HG03039 (cell line): ENCODE data around the gene SMYD3.
"Not testable (repeated sequence)": the region's sequence is repeated elsewhere in the genome, so short reads cannot be mapped to it uniquely, and the experiment has no call there.

Source experiments
- ATAC-seq: cut with Tn5 transposase; IDR thresholded peaks from one replicate; pipeline ENCODE4 v1.9.1; 2021; ENCODE audit warnings: mild to moderate bottlenecking, moderate library complexity; ENCODE audit not compliant: unreplicated experiment

Gene SMYD3

DNA sequence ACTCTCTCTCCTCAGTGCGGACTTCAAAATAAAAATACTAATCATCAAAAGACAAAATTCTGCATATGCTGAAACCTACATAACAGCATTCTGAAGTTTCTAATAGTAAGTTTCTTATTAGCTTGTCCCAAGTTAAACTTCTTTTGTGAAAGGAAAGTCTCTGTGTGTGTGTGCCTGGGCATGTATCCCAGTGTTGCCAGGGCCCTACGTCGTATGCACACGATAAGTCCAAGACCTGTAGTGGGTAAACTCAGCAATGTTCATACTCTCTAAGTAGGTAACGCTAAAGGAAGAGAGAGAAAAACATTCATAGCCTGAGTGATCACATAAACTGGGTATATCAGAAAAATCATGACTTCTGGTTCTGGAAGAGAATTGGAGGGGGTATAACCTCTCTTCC is 465.7 kb downstream of the SMYD3 start:
- no peak for ATAC-seq

DNA sequence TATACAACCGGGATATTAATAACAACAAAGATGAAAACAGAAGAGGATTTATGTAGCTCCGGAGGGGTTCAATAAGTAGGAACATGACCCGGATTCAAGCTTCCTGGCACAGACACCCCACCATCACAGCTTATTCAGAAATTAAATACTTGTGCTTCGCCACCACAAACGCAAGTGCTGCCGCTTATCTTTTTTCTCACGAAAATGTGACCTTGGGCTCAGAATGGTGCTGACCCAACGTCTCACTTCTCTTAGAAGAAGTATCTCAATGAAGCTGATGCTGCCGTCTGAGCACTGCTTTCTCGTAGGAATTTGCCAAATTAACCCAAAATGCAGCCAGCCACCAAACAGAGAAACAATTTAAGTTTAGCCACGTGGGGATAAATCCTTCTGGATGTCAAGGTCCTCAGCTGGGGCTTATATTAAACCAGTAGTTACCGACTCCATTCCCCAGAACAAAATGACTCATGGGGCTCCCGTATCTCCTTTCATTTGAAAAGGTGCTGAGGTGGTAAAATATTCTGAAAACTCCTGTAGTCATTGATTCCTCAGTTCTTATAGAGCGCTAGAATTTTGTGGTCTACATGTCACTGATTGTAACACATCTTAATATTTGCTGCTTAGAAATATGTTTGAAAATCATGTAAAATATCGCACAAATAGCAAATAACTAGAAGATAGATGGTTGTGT is 466.7 kb downstream of the SMYD3 start:
- no peak for ATAC-seq

GRCh38 chr1:246039584-246039983 is 467.5 kb downstream of the SMYD3 start:
- ATAC-seq, result no peak

DNA sequence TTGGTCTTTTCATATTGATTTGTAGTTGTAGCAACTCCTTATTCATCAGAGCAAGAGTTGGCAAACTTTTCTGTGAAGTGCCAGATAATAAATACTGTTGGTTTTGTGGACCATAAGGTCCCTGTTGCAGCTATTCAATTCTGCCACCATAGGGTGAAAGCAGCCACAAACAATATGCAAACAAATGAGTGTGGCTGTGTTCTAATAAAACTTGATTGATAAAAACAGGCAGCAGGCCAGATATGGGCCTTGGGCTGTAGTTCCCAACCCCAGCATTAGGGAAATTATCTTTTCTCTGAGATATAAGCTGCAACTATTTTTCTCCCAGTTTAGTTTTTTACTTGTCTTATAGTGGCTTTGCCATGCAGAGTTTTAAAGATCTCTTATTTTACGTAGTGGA is 469.2 kb downstream of the SMYD3 start:
- ATAC-seq, result no peak

DNA sequence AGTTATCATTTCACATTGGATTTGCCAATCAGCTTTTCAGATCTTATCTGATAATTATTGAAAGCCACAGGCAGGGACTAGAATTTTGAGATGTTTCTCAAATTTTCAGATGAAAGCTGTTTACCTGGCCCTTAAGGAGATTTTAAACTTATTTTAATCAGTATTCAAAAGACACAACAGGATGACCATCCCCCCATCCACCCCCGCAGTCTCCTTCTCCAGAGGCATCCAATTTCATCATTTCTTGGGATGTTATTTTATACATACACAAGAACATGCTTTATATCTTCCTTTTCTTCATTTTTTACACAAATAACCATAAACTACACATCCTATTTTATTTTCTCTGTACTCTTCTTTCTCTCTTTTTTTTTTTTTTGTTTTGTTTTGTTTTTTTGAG is 470.9 kb downstream of the SMYD3 start:
- ATAC-seq, result no peak

DNA sequence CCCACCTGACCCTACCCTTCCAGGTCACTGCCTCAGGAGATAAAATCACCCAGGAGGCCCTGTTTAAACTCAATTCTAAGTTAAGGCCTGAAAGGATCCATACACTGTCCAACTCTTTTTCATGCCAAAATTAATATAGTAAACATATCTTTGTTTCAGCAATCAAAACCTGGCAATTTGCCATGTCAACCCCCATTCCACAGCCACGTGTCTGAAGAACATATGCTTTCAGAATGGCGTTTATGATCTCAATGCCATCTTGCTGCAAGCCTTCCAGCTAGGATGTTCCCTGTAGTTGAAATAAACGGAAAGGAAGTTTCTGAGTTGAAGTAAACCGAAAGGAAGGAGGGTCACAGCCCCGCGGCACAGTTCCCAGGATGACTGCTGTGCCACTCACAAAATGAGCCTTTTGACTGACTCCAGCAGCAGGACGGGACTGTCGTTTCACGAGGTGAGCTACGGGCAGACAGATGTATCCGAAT is 472.0 kb downstream of the SMYD3 start:
- no peak for ATAC-seq

DNA sequence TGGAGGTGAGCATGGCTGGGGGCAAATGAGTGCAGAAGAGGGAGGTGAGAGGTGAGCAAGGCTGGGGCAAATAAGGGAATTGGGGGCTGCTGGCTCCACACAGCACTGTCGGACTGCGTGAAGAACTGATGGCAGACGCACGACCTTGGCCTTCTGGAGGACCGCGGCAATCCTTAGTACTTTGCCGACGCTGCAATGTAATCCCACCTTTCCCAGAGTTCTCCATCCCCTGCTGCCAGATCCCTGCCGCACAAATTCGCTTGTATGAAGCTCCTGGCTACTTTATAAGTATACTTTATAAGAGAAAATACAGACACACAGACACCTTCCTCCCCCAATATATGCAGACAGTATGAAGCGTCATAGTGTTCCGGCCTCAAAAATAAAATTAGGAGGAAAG is 472.4 kb downstream of the SMYD3 start:
- ATAC-seq, result no peak

- ATAC-seq, result no peak
Observed at GRCh38 chr1:246032984-246033383, 474.1 kb downstream of the SMYD3 start.

DNA sequence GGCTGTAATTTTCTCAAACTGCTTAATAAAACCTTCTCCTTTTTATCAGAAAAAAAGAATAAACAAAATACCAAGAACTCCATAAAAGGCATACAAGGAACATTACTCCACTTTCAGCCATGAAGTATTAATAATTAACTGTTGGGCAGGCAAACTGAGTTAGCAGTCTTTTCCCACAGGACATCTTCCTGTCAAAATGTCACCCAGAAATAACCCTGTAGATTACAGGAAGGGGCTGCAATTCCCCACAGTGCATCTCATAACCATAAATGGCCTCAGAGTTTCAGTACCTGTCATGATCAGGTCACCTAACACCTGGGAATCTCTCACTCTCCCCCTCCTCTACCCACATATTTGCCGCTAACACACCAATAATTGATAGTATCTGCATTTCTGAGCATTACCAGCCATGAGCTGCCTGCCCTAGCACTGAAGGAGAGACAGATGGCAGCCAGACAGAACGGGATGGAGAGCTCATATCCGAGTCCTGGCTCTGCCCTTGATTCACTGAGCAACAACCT is 475.0 kb downstream of the SMYD3 start:
- no peak for ATAC-seq

DNA sequence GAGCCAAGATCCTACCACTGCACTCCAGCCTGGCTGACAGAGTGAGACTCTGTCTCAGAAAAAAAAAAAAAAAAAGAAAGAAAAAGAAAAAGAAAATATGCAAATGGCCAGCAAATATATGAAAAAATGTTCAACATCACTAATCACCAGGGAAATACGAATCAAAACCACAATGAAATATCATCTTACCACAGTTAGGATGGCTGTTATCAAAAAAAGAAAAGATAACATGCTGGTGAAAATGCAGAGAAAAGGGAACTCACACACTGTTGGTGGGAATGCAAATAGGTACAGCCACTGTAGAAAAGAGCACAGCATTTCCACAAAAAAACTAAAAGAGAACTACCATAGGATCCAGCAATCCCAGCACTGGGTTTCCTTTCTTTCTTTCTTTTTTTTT is 477.5 kb downstream of the SMYD3 start:
- ATAC-seq, result no peak

GRCh38 chr1:246024118-246024517 is 483.0 kb downstream of the SMYD3 start:
- ATAC-seq, result not testable (repeated sequence)

GRCh38 chr1:246020211-246020954 is 486.7 kb downstream of the SMYD3 start:
- peak; percentile 46 for ATAC-seq

DNA sequence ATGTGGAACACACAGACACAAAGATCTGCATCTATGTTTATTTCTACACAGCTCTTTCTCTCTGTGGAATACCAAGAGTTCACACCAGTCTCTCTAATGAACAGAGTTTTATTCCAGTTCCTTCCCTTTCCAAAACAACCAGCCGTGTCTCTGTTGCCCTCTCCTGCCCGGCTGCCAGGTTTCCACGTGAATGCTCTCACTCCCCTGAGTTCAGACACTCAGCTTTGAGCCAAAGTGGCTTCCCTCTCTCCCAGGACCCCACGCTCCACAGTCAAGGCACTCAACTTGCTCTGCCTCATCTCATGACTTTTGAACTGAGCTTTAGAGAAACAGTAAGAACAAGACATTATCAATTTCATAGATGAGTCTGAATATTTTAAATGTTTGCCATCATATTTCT is 488.9 kb downstream of the SMYD3 start:
- ATAC-seq, result no peak

GRCh38 chr1:246012341-246012740 is 494.7 kb downstream of the SMYD3 start:
- ATAC-seq, result no peak

DNA sequence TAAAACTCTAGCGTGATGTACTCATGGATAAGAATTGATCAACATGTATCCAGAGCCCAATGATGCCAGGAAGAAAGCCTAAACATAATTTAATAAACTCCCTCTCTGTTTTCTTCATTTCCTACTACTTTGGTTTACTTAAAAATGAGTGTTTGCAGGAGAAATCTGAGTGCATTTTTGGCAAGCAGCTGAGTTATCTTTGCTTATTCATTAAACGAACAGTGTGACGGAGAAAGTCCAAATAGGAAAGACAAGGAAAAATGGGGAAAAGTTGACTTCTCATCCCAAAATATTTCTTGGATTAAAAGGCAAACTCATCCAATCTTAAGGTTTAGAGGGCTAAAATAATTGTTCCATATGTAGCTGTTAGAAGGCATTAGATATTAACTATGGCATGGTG is 496.7 kb downstream of the SMYD3 start:
- ATAC-seq, result no peak

DNA sequence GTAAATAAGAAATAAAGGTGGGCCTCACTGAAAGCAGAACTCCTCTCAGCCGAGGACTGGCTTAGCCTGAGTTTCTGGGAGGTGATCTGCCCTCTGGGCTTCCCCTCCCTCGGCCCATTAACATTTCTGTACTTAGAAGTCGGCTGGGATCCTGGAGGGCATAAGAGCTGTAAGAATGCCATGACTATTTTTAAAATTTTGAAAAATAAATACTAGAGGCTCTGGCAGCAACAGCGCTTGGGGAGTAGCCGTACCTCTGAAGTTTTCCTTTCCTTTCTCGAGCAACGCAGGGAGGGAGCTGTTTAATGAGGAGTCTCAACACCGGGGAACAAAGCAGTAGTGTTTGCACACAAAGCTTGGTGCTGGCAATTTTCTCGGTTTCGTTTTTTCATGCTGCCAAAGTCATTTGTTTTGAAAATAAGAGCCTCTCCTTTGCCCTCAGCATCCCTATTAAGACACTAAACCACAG is 498.7 kb downstream of the SMYD3 start:
- ATAC-seq, result no peak

- no peak for ATAC-seq
Observed at GRCh38 chr1:246005067-246005466, 502.0 kb downstream of the SMYD3 start.

- ATAC-seq, result no peak
Observed at GRCh38 chr1:246004301-246004700, 502.8 kb downstream of the SMYD3 start.

- ATAC-seq, result no peak
Observed at GRCh38 chr1:246003442-246003730, 503.7 kb downstream of the SMYD3 start.

DNA sequence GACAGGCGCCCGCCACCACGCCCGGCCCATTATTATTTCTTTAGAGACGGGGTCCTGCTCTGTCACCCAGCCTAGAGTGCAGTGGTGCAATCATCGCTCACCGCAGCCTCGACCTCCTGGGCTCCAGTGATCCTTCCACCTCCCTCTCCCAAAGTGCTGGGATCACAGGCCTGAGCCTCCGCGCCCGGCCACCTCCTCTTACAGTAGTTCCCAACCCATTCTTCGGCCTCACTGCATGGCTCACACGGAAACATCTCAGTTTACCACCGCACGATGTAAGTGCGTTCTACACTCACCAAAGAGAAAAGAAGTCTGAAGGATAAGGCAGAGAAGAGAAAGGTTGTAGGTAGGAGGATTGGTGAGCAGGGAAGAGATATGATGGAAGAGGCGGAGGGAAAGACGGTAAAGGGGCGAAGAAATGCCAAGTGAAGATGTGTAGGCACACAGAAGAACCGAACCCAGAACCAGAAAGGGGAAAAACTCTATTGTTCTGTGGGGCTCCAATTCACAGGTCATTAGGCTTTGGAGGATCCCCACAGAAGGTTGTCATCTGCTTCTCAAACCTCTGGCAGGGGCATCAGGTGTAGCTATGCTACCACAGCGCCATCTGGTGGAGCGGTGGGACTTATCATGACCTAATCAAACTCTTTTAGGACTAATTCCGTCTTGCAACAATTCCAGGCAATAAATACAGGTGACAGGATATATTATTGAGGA is 504.2 kb downstream of the SMYD3 start:
- ATAC-seq, result no peak

- no peak for ATAC-seq
Observed at GRCh38 chr1:246001837-246002230, 505.2 kb downstream of the SMYD3 start.
